T-helper 1 cell (primary cell): Measurements from ENCODE around the gene SCGB1C1.
"Not testable (repeated sequence)": the region's sequence is repeated elsewhere in the genome, so short reads cannot be mapped to it uniquely, and the experiment has no call there.

Experiments used
- DNase-seq, 5 donors: peaks; one replicate each; pipeline ENCODE4 v3.0.0-alpha.2; 2012 to 2020
- total RNA-seq, 4 donors: gene quantifications; one replicate each; lab custom pipeline; 2026; lab: John Stamatoyannopoulos, UW

SCGB1C1 gene
- 0 reads per million in 4 donors for total RNA-seq

DNA sequence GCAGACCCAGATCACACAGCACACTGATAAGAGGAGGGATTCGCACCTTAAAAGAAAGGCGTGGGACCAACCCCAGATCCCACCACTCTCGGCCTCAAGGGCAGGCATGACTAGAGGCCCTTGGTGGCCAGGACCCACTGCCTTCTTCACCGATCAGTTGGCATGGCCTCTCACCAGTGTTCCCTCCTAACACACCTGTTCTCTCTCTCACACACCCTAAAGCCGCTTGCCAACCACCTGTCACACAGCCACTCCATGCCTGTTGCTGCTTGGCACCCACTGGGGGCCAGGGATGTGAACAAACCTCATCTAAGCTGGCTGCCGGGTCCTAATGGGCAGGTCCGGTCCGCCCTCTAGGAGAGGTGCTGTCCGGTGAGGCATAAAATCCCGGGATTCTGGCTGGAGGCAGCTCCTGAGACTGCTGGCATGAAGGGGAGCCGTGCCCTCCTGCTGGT, at the start of gene SCGB1C1:
SCGB1C1 (plus strand) TSS at position 405 of the 455 bp plus-strand sequence; CDS start at position 427, 22 bp downstream.
- not testable (repeated sequence) for DNase-seq

DNA sequence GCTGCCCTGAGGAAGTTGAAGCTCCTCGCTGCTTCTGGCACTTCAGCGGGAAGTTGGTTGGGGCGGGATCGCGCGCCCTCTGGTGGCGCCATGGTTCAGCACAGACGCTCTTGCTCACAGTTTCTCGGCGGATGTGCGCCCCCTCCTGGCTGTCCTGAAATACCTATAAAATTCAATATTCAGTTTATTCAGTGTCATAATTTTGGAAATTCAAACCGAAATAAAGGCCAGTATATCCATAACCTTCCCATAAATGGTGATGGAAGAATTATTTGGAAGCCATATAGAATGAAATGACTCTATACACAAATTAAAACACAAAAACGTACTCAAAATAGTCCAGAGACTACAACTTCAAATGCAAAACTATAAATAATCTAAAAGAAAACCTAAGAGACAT, 12.6 kb upstream of the SCGB1C1 start:
- not testable (repeated sequence) for DNase-seq

DNA sequence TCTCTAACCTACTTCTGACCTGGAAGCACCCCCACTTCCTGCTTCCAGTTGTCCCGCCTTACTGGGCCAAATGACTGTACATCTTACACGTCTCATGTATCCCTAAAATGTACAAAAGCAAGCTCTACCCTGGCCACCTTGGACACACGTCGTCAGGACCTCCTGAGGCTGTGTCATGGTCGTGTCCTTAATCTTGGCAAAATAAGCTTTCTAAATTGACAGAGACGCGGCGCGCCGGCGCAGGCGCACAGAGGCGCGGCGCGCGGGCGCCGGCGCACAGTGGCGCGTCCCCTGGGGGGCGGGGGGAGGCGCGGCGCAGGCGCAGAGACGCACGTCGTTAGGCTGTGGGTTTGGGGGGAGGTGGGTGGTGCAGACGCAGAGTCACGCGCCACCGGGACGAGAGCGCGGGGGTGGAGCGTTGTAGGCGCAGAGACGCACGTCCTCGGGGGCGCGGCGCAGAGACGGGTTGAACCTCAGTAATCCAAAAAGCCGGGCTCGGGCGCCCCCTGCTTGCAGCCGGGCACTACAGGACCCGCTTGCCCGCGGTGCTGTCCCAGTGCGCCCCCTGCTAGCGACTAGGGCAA, 3.6 kb upstream of the SCGB1C1 start:
- DNase-seq, result peak in 2 of 5 donors; percentile 12 to 21

DNA sequence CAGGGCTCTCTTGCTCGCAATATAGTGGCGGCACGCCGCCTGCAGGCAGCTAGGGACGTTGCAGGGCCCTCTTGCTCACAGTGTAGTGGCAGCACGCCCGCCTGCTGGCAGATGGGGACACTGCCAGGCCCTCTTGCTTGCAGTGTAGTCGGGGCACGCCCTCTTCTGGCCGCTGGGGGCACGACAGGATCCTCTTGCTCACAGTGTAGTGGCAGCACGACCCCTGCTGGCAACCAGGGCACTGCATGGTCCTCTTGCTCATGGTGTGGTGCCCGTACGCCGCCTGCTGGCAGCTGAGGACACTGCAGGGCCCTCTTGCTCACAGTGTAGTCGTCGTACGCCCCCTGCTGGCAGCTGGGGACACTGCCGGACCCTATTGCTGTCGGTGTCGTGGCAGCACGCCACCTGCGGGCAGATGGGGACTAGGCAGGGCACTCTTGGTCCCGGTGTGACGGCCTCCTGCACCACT, 3.0 kb upstream of the SCGB1C1 start:
- DNase-seq, result peak in 3 of 5 donors; percentile 25 to 49 (median 30)

DNA sequence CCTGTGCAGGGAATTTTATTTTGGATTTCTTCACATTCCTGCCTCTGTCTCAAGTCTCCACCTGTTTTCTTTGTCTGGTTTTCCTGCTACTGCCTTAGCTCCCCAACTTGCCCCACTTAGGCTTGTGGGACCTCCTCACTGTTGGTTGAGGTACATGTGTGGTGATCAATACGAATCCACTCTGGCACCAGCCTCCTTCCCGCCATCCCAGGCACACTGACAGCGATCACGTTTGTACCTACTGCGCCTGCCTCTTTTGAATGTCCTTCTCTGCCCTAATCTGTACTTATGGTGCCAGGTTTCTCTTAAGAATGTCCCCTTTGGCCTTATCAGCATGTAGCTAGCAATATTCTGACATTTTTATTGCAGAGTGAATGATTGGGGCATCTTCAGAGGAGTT, 2.3 kb upstream of the SCGB1C1 start:
- DNase-seq, result not testable (repeated sequence)

DNA sequence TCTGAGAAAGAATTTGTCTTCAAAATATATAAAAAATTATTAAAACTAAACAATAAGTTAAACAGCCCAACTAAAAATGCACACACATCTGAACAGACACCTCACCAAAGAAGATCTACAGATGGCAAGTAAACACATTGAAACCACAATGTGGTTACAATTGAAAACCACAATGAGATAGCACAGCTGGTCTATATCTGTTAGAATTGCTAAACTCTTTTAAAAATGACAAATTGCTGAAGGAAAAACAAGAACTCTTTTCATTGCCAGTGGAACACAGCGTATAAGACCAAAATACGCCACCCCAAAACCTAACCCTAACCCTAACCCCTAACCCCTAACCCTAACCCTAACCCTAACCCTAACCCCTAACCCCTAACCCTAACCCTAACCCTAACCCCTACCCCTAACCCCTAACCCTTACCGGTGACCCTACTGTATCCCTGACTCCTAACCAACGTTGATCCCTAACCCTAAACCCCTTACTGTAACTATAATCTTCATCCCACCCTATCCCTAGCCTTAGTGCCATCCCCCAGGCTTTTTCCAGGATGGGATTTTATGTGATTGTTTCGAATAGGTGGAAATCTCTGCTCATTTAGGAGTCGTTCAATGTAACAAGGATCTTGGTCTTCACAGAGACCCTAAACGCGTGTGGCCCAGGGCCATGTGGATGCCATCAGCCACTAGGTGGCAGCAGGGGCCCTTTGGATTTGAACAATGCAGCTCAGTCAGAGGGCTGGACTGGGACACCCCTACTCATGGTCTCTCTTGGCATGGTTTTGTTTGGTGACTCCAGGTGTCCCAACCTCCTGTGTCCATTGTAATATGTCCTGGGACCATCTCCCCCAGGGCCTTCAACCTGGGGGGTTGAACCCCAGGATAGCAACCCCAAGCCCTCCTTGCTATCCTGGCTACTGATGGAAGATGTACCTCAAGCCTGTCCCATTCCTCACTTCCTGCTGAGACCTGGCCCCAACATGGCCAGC, 1.1 kb upstream of the SCGB1C1 start:
- DNase-seq, result peak in 2 of 5 donors; percentile 25 to 57

DNA sequence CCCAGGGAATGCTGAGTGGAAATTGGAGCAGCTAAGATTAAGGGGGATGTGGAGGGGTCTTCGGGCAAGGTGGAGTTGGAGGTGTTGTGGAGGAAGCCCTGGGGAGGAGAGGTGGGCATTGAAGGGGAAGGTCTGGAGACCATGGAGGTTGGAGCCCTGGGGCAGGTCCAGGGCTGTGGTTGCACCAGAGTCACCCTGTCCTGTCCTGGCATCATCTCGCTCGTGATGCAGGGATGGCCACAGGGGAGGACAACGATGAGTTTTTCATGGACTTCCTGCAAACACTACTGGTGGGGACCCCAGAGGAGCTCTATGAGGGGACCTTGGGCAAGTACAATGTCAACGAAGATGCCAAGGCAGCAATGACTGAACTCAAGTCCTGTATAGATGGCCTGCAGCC, 603 bp downstream of the SCGB1C1 start:
- not testable (repeated sequence) for DNase-seq

DNA sequence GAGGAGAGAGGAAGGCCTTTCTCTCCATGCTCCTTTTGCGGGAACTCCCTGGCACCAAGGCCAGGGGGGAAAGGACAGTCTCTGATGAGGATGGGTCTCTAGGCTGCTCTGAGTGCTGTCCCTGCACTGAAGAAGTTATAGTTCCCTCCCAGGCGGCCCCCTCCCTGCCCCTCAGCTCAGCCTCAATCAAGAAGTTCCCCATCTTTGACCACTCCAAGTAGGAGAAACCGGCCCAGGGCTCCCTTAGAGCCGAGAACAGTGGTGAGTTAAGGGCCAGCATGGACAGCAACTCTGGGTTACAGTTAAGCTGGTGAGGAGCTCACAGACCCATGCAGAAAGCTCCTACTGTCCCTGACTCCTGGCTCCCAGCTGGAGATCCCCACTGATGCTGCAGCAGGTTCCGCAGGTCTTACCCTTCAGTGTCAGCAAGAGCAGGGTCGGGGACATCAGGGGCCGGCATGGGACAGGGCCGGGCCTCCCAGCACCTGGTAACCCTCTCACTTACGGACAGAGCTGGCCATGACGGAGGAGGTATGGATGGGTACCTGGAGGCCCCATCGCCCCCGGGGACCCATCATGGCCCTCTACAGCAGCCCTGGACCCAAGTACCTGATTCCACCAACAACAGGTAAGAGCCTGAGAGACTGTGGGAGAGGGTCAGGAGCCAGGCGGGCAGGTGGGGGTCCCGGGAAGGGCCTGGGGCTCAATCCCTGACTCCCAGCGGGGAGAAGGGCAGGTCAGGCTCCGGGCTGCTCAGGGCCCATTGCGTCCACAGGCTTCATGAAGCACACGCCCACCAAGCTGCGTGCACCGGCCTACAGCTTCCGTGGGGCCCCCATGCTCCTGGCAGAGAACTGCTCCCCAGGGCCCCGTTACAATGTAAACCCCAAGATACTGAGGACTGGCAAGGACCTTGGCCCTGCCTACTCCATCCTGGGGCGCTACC, 4.2 kb downstream of the SCGB1C1 start:
- no peak for DNase-seq

DNA sequence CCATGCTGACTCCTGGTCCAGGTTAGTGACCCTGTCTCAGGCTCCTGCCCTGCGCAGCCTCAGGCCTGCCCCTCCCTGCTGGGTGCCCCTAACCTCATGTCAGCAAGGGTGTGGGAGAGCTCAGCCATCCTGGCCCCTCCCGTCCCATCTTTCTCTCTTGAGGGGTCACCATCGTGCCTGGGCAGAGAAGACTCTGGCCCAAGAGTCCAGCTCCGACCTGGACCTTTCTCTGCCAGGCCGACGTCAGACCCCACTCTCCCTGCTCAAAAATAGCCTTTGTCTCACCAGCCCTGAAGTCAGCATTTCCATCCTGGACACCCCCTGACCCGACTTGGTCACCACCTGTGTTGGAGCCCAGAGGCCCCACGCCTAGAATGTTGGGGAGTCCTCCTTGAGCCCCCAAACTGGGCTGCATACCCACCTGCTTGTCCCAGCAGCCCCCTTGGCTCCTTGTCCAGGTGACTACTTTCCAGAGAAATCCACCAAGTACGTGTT, 4.9 kb downstream of the SCGB1C1 start:
- DNase-seq, result no peak

DNA sequence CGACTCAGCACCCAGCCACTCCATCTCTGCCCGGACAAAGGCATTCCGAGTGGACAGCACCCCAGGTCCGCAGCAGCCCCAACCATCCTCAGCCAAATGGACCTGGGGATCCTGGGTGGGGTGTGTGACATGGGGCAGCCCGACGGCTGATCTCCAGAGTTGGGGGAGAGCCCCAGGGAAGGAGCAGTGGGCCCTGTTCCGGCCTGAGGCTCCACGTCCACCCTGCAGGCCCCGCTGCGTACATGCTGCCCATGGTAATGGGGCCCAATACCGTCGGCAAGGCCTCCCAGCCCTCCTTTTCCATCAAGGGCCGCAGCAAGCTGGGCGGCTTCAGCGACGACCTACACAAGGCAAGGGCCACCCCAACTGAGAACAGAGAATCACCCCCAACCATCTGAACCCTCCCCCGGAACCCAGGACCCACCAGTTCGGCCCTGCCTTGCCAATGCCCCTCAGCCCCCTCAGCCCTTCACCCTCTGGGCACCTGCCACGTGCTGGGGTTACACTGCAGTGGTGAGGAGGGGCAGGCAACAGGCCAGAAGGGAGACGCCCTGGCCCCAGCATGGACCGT, 5.4 kb downstream of the SCGB1C1 start:
- DNase-seq, result no peak

DNA sequence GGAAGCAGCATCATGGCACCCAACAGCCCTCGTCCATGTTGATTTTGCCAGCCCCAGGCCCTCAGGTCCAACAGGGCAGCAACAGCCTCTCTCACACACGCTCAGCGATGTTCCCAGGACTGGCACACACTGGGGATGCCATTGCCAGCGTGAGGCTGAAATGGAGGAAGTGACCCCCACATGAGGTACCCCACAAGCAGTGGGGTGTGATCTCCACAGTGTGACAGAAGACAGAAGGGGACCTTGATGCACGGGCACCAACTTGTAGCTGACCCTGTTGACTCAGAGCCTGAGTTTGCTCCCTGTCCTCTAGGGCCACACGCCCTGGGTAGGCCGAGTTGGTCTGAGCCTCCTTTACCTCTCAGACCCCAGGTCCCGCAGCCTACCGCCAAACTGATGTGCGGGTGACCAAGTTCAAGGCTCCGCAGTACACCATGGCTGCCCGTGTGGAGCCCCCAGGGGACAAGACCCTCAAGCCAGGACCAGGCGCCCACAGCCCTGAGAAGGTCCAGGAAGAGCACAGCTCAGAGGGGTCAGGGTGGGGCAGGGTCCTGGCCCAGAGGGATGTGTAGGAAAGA, 6.2 kb downstream of the SCGB1C1 start:
- DNase-seq, result no peak

DNA sequence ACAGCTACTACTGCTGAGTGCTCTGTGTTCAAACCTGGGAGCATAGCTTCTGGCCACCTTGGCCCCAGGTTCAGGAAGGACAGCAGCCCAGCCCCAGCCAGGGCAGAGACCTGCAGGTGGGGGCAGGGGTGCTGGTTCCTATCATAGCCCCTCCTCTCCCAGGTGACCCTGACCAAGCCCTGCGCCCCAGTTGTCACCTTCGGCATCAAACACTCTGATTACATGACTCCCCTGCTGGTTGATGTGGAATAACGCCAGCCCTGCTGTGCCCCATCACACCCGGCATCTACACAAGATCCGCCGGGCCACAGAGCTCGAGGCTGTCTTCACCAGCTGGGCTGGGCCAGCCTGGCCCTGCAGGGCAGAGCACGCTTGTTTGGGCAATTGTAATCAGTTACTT, 6.9 kb downstream of the SCGB1C1 start:
- no peak for DNase-seq

DNA sequence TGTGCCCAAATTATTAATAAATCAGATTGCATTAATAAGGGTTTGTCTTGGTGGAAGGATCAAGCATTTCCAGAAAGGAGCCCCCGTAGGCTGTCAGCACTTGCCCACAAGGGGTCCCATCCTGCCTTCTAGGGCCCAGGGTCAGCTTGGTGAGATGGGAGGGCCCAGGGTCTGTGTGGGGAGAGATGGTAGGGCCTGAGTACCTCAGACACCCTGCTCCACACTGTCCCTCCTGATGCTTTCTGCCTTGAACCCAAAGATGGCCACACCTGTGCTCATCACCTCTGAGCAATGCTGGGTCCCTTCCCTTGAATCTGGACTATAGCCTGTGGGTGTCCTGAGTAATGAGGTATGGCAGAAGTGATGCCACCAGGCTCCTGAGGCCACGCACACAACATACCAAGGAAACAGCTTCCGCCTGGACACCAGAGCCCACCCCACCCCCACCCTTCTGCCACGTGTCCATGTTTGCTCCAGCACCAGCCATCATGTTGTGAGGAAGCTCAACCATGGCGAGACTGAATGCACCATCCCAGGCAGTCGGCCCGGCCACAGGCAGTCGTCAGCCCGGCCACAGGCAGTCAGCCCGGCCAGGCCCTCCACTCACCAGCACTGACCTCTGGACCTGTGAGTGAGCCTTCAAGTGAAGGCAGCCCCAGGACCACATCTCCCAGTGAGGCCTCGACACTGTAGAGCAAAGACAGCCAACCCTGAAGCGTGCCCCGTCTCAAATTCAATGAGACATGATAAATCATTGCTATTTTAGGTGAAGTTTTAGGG, 7.5 kb downstream of the SCGB1C1 start:
- no peak for DNase-seq

DNA sequence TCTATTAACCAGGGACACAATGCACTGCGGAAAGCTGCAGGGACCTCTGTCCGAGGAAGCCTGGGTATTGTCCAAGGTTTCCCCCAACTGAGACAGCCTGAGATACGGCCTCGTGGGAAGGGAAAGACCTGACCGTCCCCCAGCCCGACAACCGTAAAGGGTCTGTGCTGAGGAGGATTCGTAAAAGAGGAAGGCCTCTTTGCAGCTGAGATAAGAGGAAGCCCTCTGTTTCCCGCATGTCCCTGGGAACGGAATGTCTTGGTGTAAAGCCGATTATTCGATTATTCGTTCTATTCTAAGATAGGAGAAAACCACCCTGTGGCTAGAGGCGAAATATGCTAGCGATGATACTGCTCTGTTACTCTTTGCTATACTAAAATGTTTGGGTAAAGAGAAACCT, 9.1 kb downstream of the SCGB1C1 start:
- DNase-seq, result no peak

DNA sequence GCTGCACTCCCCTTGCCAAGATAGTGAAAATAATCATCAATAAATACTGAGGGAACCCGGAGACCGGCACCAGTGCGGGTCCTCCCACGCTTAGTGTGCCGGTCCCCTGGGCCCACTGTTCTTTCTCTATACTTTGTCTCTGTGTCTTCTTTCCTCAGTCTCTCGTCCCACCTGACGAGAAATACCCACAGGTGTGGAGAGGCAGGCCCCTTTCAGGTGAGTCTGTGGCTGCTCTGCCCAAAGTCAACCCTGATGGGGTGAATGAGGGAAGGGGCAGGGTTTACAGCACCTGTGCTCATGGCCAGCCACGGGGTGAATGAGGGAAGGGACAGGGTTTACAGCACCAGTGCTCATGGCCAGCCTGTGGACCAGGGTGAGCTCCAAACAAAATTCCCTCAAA, 9.6 kb downstream of the SCGB1C1 start:
- DNase-seq, result no peak

DNA sequence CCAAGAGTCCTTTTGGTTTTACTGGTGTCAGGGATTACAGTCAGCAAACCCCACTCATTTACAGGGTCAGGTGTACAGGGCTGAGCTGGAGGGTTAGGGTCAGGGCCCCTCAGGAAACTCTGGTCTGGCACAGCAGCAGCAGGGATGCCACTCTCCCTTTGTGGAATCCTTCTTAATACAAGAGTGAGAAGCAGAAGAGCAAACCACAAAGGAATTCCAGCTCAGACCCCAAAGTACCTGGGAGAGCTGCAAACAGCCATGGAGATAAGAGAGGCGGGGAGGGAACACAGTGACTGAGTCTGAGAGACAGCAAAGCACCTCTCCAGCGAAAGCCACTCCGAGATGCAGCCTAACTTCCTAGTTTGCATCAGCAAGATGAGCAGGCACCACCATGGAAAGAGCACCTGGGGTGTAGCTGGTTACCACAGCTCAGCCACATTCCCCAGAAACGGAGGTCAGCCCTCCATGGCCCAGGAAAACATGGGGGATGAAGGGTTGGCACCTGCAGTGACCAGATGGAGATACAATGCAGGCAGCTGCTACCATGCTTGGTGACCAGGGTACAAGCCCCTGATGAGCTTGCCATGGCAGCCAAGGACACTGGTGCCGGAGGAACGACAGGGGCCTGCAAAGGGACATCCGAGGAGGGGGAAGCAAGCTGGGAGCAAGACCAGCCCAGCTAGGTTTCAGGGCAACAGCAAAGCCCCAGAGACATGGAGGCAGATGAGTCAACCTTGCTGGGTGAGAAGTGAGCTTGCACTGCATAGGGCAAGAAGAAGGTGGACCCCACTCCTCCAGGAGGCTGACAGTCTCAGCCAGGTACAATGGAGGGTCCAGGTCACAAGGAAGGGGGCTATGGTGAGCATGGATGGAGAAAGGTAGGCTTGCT, 10.4 kb downstream of the SCGB1C1 start:
- no peak for DNase-seq

DNA sequence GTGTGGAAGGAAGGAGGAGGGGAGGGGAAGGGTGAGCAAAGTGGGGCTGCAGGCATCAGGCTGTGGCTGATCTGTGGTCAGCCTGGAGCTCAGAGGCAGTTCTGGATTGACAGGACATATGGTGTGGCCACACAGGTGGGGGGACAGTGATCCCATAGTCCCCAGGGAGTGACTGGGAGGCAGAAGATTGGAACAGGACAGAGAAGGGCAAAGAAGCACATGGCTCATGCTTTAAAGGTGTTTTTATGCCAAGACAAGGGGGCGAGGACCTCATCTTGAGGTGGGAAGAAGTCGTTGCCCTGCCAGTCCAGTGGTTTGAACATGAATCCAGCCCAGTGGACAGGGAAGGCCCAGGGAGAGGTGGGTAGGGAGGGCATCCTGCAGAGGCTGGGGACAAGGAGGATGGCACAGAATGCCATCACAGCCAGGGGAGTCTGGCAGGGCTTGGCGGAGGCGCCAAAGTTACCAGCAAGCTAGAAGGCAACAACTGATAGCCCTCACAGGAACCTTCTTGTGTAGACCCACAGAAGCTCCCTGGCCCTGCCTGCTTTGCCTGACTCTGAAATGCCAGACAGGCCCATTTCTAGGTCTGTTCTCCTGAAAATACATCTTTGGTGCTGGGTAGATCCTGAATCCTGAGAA, 11.2 kb downstream of the SCGB1C1 start:
- no peak for DNase-seq

DNA sequence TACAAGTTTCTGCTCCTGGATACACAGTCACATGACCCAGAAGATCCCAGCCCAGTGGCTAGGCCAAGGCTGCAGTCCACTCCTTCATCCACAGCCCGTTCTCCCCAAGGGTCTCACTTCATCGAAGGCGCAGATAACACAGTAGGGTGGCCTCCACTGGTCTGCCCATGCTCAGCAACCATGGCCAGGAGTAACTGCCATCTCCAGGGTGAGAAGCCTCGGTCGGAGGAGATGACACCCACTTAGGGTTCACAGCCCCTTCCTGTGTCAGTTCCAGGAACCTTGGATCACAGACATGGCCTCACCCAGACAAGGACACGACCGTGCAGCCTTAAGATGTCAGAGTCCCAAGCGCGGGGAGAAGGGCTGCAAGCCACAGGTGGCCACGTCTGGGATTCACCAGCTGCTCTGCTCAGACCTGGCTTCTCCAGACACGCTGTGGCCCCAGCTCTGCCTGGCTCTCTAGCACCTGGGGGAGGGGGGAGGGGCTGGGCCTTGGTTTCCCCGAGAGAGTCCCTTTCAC, 11.8 kb downstream of the SCGB1C1 start:
- DNase-seq, result no peak
